ENCODE data around the gene LAMA2.
A peak's percentile ranks its signal among the peaks of the same experiment; 100 is the strongest.

The LAMA2 gene

GRCh38 chr6:129369737-129370136, 486.8 kb downstream of the LAMA2 start:
- H3K4me3 ChIP-seq (replicated peaks; ENCODE audit: low read depth, low read length), result no peak overlapping the region
- TF ChIP-seq CTCF (IDR thresholded peaks at IDR 0.05; ENCODE audit: low read length, missing control alignments), result no peak
- DNase-seq (ENCODE audit: low read depth), result no peak

GRCh38 chr6:129370268-129370916, 487.5 kb downstream of the LAMA2 start:
- TF ChIP-seq CTCF (IDR thresholded peaks at IDR 0.05; ENCODE audit: low read length, missing control alignments), result peak; percentile 64
- H3K4me3 ChIP-seq (replicated peaks; ENCODE audit: low read depth, low read length), result no peak overlapping the region
- DNase-seq (ENCODE audit: low read depth), result peak; percentile 74

GRCh38 chr6:129381885-129382284, 498.9 kb downstream of the LAMA2 start:
- DNase-seq (ENCODE audit: low read depth), result no peak
- TF ChIP-seq CTCF (IDR thresholded peaks at IDR 0.05; ENCODE audit: low read length, missing control alignments), result no peak
- H3K4me3 ChIP-seq (replicated peaks; ENCODE audit: low read depth, low read length), result no peak overlapping the region

DNA sequence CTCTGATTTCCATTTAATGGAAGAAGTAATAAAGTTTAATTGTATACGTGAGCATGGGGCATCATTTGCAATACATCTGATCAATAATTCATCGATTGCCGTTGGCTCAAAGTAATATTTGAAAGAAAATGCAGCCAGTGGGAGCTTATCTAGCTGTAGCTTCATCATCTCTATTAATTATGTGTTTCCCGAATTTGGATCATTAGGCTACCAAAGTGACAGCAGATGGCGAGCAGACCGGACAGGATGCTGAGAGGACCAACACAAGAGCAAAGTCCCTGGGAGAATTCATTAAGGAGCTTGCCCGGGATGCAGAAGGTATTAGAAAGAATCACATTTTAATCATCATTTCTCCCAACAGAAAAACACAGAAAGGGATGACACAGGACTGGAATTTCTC, 500.0 kb downstream of the LAMA2 start:
- DNase-seq (ENCODE audit: low read depth), result no peak
- H3K4me3 ChIP-seq (replicated peaks; ENCODE audit: low read depth, low read length), result no peak overlapping the region
- no peak for TF ChIP-seq CTCF (IDR thresholded peaks at IDR 0.05; ENCODE audit: low read length, missing control alignments)

DNA sequence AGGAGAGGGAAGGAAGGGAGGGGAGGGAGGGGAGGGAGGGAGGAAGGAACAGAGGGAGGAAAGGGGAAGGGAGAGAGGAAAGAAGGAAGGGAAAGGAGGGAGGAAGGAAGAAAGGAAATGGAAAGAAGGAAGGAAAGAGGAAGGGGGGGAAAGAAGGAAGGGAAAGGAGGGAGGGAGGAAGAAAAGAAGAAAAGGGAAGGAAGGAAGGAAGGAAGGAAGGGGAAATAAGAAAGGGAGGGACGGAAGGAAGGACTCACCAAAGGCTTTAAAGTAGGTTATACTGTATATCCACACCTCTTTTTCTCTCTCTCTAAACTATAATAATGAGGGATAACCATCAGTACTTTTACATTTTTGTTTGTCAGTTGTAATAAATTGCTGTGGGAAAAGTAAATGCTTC, 502.2 kb downstream of the LAMA2 start:
- TF ChIP-seq CTCF (IDR thresholded peaks at IDR 0.05; ENCODE audit: low read length, missing control alignments), result no peak
- no peak for DNase-seq (ENCODE audit: low read depth)
- H3K4me3 ChIP-seq (replicated peaks; ENCODE audit: low read depth, low read length), result no peak overlapping the region

- no peak for TF ChIP-seq CTCF (IDR thresholded peaks at IDR 0.05; ENCODE audit: low read length, missing control alignments)
- no peak overlapping the region for H3K4me3 ChIP-seq (replicated peaks; ENCODE audit: low read depth, low read length)
- DNase-seq (ENCODE audit: low read depth), result no peak
Observed at GRCh38 chr6:129390900-129391299, 508.0 kb downstream of the LAMA2 start.

DNA sequence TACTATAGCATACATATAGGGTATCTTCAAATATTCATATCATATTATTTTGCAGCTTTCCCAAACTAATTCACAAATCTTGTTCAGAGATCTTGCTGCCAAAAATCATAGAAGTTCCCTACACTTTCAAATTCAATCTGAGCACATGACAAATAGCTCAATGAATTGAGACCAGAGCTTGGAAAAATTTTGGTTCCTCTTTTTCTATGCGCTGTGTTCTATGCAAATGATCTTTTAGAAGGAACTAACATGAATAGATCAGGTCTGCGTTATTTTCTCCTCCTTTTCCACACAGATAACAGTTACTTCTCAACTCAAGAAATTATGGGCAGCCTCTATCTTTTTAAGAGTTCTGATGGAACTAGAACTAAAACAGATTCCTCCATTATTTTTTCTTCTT, 510.7 kb downstream of the LAMA2 start:
- no peak for DNase-seq (ENCODE audit: low read depth)
- TF ChIP-seq CTCF (IDR thresholded peaks at IDR 0.05; ENCODE audit: low read length, missing control alignments), result no peak
- no peak overlapping the region for H3K4me3 ChIP-seq (replicated peaks; ENCODE audit: low read depth, low read length)

Data from fibroblast of pulmonary artery (primary cell).